Neuronal stem cell (in vitro differentiated cells): Measurements from ENCODE around the gene STIP1.

ENCODE experiments used
- DNase-seq: peaks from one replicate; pipeline ENCODE4 v3.0.0-alpha.2; 2013; ENCODE audit warnings: low spot score
- H2AFZ ChIP-seq: one replicate; pipeline ENCODE4 v1.6.1; 2013; ENCODE audit warnings: mild to moderate bottlenecking, low read length, inconsistent platforms
- H2AK5ac ChIP-seq: 2 replicates; pipeline ENCODE4 v1.6.1; 2013; ENCODE audit warnings: low read depth, mild to moderate bottlenecking, inconsistent platforms, low read length, moderate library complexity, mixed read lengths
- H2BK120ac ChIP-seq: 2 replicates; pipeline ENCODE4 v1.6.1; 2013; ENCODE audit warnings: low read depth, mild to moderate bottlenecking, inconsistent platforms, low read length, moderate library complexity, mixed read lengths
- H2BK12ac ChIP-seq: one replicate; pipeline ENCODE4 v1.6.1; 2013; ENCODE audit warnings: low read length, inconsistent platforms
- H2BK15ac ChIP-seq: 2 replicates; pipeline ENCODE4 v1.6.1; 2013; ENCODE audit warnings: mild to moderate bottlenecking, low read length, inconsistent platforms, mixed read lengths
- H2BK5ac ChIP-seq: one replicate; pipeline ENCODE4 v1.6.1; 2013; ENCODE audit warnings: inconsistent platforms, mild to moderate bottlenecking, low read length, moderate library complexity
- H3K14ac ChIP-seq: one replicate; pipeline ENCODE4 v1.6.1; 2013; ENCODE audit warnings: low read length, inconsistent platforms
- H3K18ac ChIP-seq: 2 replicates; pipeline ENCODE4 v1.6.1; 2013; ENCODE audit warnings: low read length, inconsistent platforms
- H3K23ac ChIP-seq: 2 replicates; pipeline ENCODE4 v1.6.1; 2013; ENCODE audit warnings: low read depth, mild to moderate bottlenecking, mixed read lengths, low read length, inconsistent platforms; ENCODE audit not compliant: poor library complexity
- H3K27ac ChIP-seq: replicated peaks from 3 replicates; pipeline ENCODE4 v1.5.1; 2013; ENCODE audit warnings: low read length, inconsistent platforms
- H3K27me3 ChIP-seq, 3 experiments: 2 replicates each; pipeline ENCODE4 v1.6.1; 2013; ENCODE audit warnings: low read length in 3 of 3, mild to moderate bottlenecking in 2 of 3, inconsistent platforms in 1 of 3, low read depth in 1 of 3, mixed read lengths in 1 of 3, moderate library complexity in 1 of 3; ENCODE audit not compliant: control insufficient read depth in 3 of 3, insufficient read depth in 3 of 3
- H3K36me3 ChIP-seq, 2 donors: replicated peaks in 1 of 2; 2 replicates each; pipeline ENCODE4 v1.6.1; 2013; ENCODE audit warnings: low read length in 2 of 2; ENCODE audit not compliant: control insufficient read depth in 2 of 2, insufficient read depth in 2 of 2
- H3K4ac ChIP-seq: 2 replicates; pipeline ENCODE4 v1.6.1; 2013; ENCODE audit warnings: inconsistent platforms, mild to moderate bottlenecking, low read length, moderate library complexity
- H3K4me1 ChIP-seq, 2 donors: 1 replicate in 1 of 2; 2 replicates in 1 of 2; pipeline ENCODE4 v1.6.1; 2013; ENCODE audit warnings: low read length in 2 of 2, low read depth in 1 of 2; ENCODE audit not compliant: control insufficient read depth in 2 of 2, insufficient read depth in 1 of 2
- H3K4me2 ChIP-seq: one replicate; pipeline ENCODE4 v1.6.1; 2013; ENCODE audit warnings: mild to moderate bottlenecking, low read length, inconsistent platforms; ENCODE audit not compliant: insufficient read depth, poor library complexity, severe bottlenecking
- H3K4me3 ChIP-seq, 2 donors: 2 replicates each; pipeline ENCODE4 v1.5.1; 2013; ENCODE audit warnings: low read length in 2 of 2, mild to moderate bottlenecking in 2 of 2, inconsistent platforms in 1 of 2, moderate library complexity in 1 of 2
- H3K79me1 ChIP-seq: one replicate; pipeline ENCODE4 v1.6.1; 2013; ENCODE audit warnings: low read depth, mild to moderate bottlenecking, inconsistent platforms, low read length, moderate library complexity
- H3K9ac ChIP-seq: one replicate; pipeline ENCODE4 v1.6.1; 2013; ENCODE audit warnings: mild to moderate bottlenecking, low read depth, low read length, inconsistent platforms; ENCODE audit not compliant: poor library complexity
- H3K9me3 ChIP-seq, 2 donors: replicated peaks in 1 of 2; 2 replicates each; pipeline versions ENCODE3 to v1.6.1; 2013; ENCODE audit warnings: low read length in 2 of 2, mild to moderate bottlenecking in 2 of 2, inconsistent platforms in 1 of 2, low read depth in 1 of 2, mixed read lengths in 1 of 2, moderate library complexity in 1 of 2; ENCODE audit not compliant: control insufficient read depth in 2 of 2, insufficient read depth in 1 of 2
- H4K8ac ChIP-seq: one replicate; pipeline ENCODE4 v1.6.1; 2013; ENCODE audit warnings: low read depth, mild to moderate bottlenecking, inconsistent platforms, low read length, moderate library complexity
- H4K91ac ChIP-seq: one replicate; pipeline ENCODE4 v1.6.1; 2013; ENCODE audit warnings: low read length, low read depth, mild to moderate bottlenecking, inconsistent platforms; ENCODE audit not compliant: poor library complexity
- WGBS, 2 donors: extraction: QIAGEN DNeasy Blood & Tissue Kit; methylation state at CpG; one replicate each; pipeline ENCODE4 v1.1.7; 2013; ENCODE audit warnings: missing lambda C conversion rate in 2 of 2, mixed read lengths in 1 of 2; ENCODE audit not compliant: insufficient read length in 2 of 2, insufficient replicate concordance in 1 of 2; ENCODE audit errors: extremely low coverage in 2 of 2; 5-methylcytosine and 5-hydroxymethylcytosine counted together

Gene STIP1

GRCh38 chr11:64234647-64235379 lies 48.8 kb downstream of the STIP1 start:
- Histone ChIP-seq H2BK15ac (no peak overlapping the region), H4K8ac (no peak overlapping the region), H3K27ac (no peak overlapping the region), H3K4me3 (peak overlapping the region in 1 of 2 donors; percentile 85), H3K27me3 (peaks cover 0 to 36% (median 0%) of the 10 kb centered on the region in 3 experiments), H3K36me3 (peaks cover 5% of the 10 kb centered on the region in 2 donors), H3K18ac (peak overlapping the region; percentile 86), H2AK5ac (peak overlapping the region; percentile 90), H3K4ac (peak overlapping the region; percentile 91), H3K9ac (peak overlapping the region; percentile 88), H4K91ac (no peak overlapping the region), H2BK120ac (peak overlapping the region; percentile 38), H2AFZ (no peak overlapping the region), H3K14ac (no peak overlapping the region), H2BK5ac (peak overlapping the region; percentile 59), H3K23ac (peak overlapping the region; percentile 71), H3K9me3 (no peaks in the 10 kb centered on the region), H3K4me1 (peaks cover 3 to 11% of the 10 kb centered on the region in 2 donors), H2BK12ac (no peak overlapping the region), H3K79me1 (peaks cover 5% of the 10 kb centered on the region), H3K4me2 (peak overlapping the region; percentile 88)
- no CpG with 5 or more reads among the region's 80 CpGs for WGBS, 2 donors
- DNase-seq: no peak

DNA sequence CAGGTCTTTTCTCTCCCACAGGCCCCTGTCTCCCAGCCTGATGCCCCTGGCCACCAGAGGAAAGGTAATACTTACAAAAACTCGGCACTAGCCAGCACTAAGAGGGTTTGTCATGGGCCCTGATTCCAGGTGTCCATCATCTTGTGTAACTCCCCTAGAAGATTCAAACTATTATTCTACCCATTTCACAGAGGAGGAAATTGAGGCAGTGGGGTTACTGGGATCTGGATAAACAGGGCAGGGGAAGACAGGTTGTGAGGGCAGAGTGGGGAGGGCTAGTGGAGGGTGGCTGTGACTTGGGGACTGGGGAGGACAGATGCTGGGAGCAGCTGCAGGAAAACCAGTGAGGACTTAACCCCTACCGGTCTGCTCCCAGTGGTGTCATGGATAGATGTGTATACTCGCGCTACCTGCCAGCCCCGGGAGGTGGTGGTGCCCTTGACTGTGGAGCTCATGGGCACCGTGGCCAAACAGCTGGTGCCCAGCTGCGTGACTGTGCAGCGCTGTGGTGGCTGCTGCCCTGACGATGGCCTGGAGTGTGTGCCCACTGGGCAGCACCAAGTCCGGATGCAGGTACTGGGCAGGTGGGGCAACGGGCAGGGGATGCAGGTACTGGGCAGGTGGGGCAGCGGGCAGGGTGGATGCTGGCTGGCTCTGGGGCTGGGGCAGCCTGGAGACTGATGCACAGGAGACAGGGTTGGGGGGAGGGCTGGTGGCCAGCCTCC lies 49.6 kb downstream of the STIP1 start:
- H3K4me2 ChIP-seq: no peak overlapping the region
- no peak for DNase-seq
- peak overlapping the region; percentile 45 for H2BK15ac ChIP-seq
- peaks cover 0 to 36% (median 0%) of the 10 kb centered on the region in 3 experiments for H3K27me3 ChIP-seq
- no peaks in the 10 kb centered on the region for H3K9me3 ChIP-seq
- H2BK12ac ChIP-seq: no peak overlapping the region
- H3K9ac ChIP-seq: peak overlapping the region; percentile 88
- no peak overlapping the region for H3K4ac ChIP-seq
- H3K4me1 ChIP-seq: peaks cover 7 to 17% of the 10 kb centered on the region in 2 donors
- H3K27ac ChIP-seq: no peak overlapping the region
- H2AFZ ChIP-seq: no peak overlapping the region
- peak overlapping the region; percentile 90 for H3K23ac ChIP-seq
- H2BK120ac ChIP-seq: no peak overlapping the region
- WGBS, 2 donors: no CpG with 5 or more reads among the region's 12 CpGs
- peak overlapping the region in 1 of 2 donors; percentile 36 for H3K4me3 ChIP-seq
- peak overlapping the region; percentile 59 for H2BK5ac ChIP-seq
- H3K14ac ChIP-seq: peak overlapping the region; percentile 75
- peaks cover 5% of the 10 kb centered on the region for H3K79me1 ChIP-seq
- H4K91ac ChIP-seq: no peak overlapping the region
- peaks cover 5% of the 10 kb centered on the region in 2 donors for H3K36me3 ChIP-seq
- H4K8ac ChIP-seq: no peak overlapping the region
- peak overlapping the region; percentile 90 for H2AK5ac ChIP-seq
- H3K18ac ChIP-seq: no peak overlapping the region

- H3K4me2 ChIP-seq: no peak overlapping the region
Observed at GRCh38 chr11:64237484-64237951, 51.5 kb downstream of the STIP1 start.

DNA sequence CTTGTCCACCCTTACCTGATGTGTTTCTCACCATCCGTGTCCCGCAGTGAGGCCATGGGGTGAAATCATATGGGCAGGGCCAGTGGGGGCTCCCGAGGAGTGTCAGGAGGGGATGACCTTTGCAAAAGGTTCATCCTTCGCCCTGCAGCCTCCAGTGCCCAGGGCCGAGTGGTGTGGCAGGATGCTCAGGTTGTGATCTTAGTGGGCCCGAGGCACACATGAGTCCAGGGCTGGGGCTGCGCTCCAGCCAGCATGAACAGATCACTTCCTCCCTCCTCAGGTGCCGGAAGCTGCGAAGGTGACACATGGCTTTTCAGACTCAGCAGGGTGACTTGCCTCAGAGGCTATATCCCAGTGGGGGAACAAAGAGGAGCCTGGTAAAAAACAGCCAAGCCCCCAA lies 52.1 kb downstream of the STIP1 start:
- peak overlapping the region; percentile 44 for H3K9ac ChIP-seq
- no peak overlapping the region for H3K14ac ChIP-seq
- H2AFZ ChIP-seq: no peak overlapping the region
- no peak overlapping the region for H3K4ac ChIP-seq
- no peaks in the 10 kb centered on the region for H3K9me3 ChIP-seq
- no peak for DNase-seq
- peak overlapping the region; percentile 66 for H2BK12ac ChIP-seq
- peak overlapping the region; percentile 56 for H4K8ac ChIP-seq
- H2BK5ac ChIP-seq: no peak overlapping the region
- H3K27me3 ChIP-seq: peaks cover 0 to 18% (median 0%) of the 10 kb centered on the region in 3 experiments
- H3K4me3 ChIP-seq: no peak overlapping the region
- H3K36me3 ChIP-seq: peaks cover 3 to 5% of the 10 kb centered on the region in 2 donors
- H3K18ac ChIP-seq: no peak overlapping the region
- no peak overlapping the region for H3K4me2 ChIP-seq
- H3K4me1 ChIP-seq: peaks cover 8 to 20% of the 10 kb centered on the region in 2 donors
- H2BK15ac ChIP-seq: no peak overlapping the region
- H3K27ac ChIP-seq: no peak overlapping the region
- H3K79me1 ChIP-seq: peaks cover 15% of the 10 kb centered on the region
- WGBS, 2 donors: no CpG with 5 or more reads among the region's 9 CpGs
- peak overlapping the region; percentile 46 for H2AK5ac ChIP-seq
- no peak overlapping the region for H2BK120ac ChIP-seq
- H3K23ac ChIP-seq: peak overlapping the region; percentile 81
- H4K91ac ChIP-seq: no peak overlapping the region

More at GRCh38 chr11:64237484-64237951, 51.5 kb downstream of the STIP1 start:
- Histone ChIP-seq H4K91ac (no peak overlapping the region), H3K79me1 (peaks cover 14% of the 10 kb centered on the region), H2AK5ac (no peak overlapping the region), H3K27me3 (peaks cover 0 to 23% (median 0%) of the 10 kb centered on the region in 3 experiments), H2AFZ (no peak overlapping the region), H3K14ac (no peak overlapping the region), H3K9me3 (no peaks in the 10 kb centered on the region), H2BK12ac (no peak overlapping the region), H3K36me3 (peaks cover 2 to 5% of the 10 kb centered on the region in 2 donors), H3K4ac (no peak overlapping the region), H2BK15ac (no peak overlapping the region), H3K9ac (peak overlapping the region; percentile 44), H3K4me3 (no peak overlapping the region), H2BK5ac (no peak overlapping the region), H3K4me1 (peaks cover 8 to 19% of the 10 kb centered on the region in 2 donors), H4K8ac (no peak overlapping the region), H2BK120ac (no peak overlapping the region), H3K18ac (no peak overlapping the region), H3K27ac (no peak overlapping the region), H3K23ac (no peak overlapping the region)
- no CpG with 5 or more reads among the region's 12 CpGs for WGBS, 2 donors
- no peak for DNase-seq
